ENCODE results near the gene MED13L. TPM values are rescaled to one million over a fixed set of nuclear protein-coding genes. Genes with fewer than 3 reads are reported as not detected.

MED13L gene
- total and polyA plus RNA-seq, 2 donors (not counting 3 experiments of a cell fraction or from before 2014, with no cell fraction given), result 27.4 to 93.6 TPM

GRCh38 chr12:116276652-116277466, 634 bp downstream of the MED13L start:
- H2AFZ ChIP-seq (ENCODE audit: low read depth, low read length), result peak overlapping the region; percentile 60
- peak overlapping the region; percentile 84 for H3K9ac ChIP-seq (replicated peaks; ENCODE audit: extremely low read depth, insufficient read depth, low read length)
- BruUV-seq (replicated peaks), result no TSS peak
- intact Hi-C loops (cut with micrococcal nuclease), result loop anchor here (1.0 to 5.0 kb wide), 12 partner anchors 40 to 410 kb away; no protein-coding TSS in a partner anchor
- dilution Hi-C loops (cut with MboI; ENCODE audit: extremely low pct_ligation_motif_present, low sequenced_read_pairs), result no loop called here
- peak overlapping the region; percentile 62 for H3K27ac ChIP-seq (ENCODE audit: insufficient read depth, low read depth, low read length)
- peaks cover 17% of the 10 kb centered on the region for H4K20me1 ChIP-seq (replicated peaks; ENCODE audit: control insufficient read depth, extremely low read depth, insufficient read depth, low read length)
- peak overlapping the region; percentile 98 for H3K4me2 ChIP-seq (ENCODE audit: insufficient read depth, low read length)
- peaks cover 19% of the 10 kb centered on the region for H3K4me1 ChIP-seq (ENCODE audit: control insufficient read depth, extremely low read depth, insufficient read depth, low read length)
- ChIA-PET CTCF (interaction anchor here (0.6 to 2.5 kb wide), 22 partner anchors 9 to 323 kb away, joined by 3 to 20 read pairs (median 4); no protein-coding TSS in a partner anchor), POLR2A (interaction anchor here (0.7 to 1.2 kb wide), 3 partner anchors 19 to 178 kb away, joined by 3 to 5 read pairs (median 4); no protein-coding TSS in a partner anchor)
- DNase-seq (ENCODE audit: low read depth, low spot score) (peak; percentile 67), FAIRE-seq (peak; percentile 62)
- no peaks in the 10 kb centered on the region for H3K36me3 ChIP-seq (ENCODE audit: control insufficient read depth in 2 of 2, extremely low read depth in 1 of 2, insufficient read depth in 2 of 2, low read length in 2 of 2)
- H3K9me3 ChIP-seq (replicated peaks; ENCODE audit: control insufficient read depth, insufficient read depth, low read length), result no peaks in the 10 kb centered on the region
- peaks cover 49% of the 10 kb centered on the region for H3K79me2 ChIP-seq (ENCODE audit: control insufficient read depth, insufficient read depth, low read length)
- H3K27me3 ChIP-seq (ENCODE audit: control insufficient read depth in 2 of 2, insufficient read depth in 2 of 2, low read length in 2 of 2), result no peaks in the 10 kb centered on the region
- peak overlapping the region; percentile 90 to 94 (median 91) for H3K4me3 ChIP-seq (replicated peaks in 1 of 3; ENCODE audit: insufficient read depth in 1 of 3, low read depth in 1 of 3, low read length in 3 of 3)
- H3K9me1 ChIP-seq (replicated peaks; ENCODE audit: control insufficient read depth, extremely low read depth, insufficient read depth, low read length), result no peaks in the 10 kb centered on the region
- TF ChIP-seq POLR2AphosphoS5 (IDR thresholded peaks at IDR 0.05; ENCODE audit: insufficient read depth, low read depth, low read length), result peak; percentile 0
- TF ChIP-seq JUN (IDR thresholded peaks at IDR 0.05; ENCODE audit: borderline replicate concordance, insufficient read depth, insufficient read length, low read depth), result no peak

DNA sequence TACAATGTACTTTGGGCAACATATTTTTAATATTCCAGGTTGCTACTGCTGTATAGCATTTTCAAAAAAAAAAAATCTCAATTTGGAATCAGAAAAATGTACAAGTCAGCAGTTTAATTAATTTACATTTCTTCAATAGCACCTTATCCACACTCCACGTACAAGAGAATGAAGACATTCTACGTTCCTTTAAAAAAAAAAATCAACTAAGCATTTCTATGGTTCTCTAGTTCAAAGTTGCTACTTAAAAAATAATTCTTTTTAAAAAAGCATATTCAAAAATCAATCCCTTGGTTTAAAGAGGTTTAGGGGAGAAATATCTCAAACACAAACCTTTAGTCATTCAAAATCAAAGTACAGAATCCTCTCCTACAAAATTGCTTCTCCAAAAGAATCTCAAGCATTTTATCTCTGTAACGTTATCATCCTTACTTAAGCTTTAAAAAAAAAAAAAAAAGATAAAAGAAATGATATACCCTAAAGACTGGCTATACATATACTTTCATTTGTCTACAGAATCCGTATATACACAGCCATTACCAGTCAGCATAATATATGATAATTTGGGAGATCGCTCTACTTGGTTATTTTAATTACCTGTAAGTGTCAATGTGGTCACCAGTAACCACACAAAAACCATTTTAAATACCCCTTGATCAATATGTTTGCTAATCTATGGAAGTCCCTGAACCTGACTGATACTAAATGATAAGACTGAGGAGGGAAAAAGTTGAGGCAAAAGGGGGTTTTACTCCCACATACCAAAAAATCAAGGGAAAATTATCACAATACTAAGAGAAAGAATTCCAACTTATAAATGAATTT, 2.7 kb downstream of the MED13L start:
- Histone ChIP-seq H3K36me3 (ENCODE audit: control insufficient read depth in 2 of 2, extremely low read depth in 1 of 2, insufficient read depth in 2 of 2, low read length in 2 of 2) (no peaks in the 10 kb centered on the region), H3K4me3 (replicated peaks in 1 of 3; ENCODE audit: insufficient read depth in 1 of 3, low read depth in 1 of 3, low read length in 3 of 3) (peak overlapping the region in 1 of 3 experiments; percentile 91), H2AFZ (ENCODE audit: low read depth, low read length) (no peak overlapping the region), H3K9me1 (replicated peaks; ENCODE audit: control insufficient read depth, extremely low read depth, insufficient read depth, low read length) (no peaks in the 10 kb centered on the region), H3K9me3 (replicated peaks; ENCODE audit: control insufficient read depth, insufficient read depth, low read length) (no peaks in the 10 kb centered on the region), H3K79me2 (ENCODE audit: control insufficient read depth, insufficient read depth, low read length) (peaks cover 64% of the 10 kb centered on the region), H3K9ac (replicated peaks; ENCODE audit: extremely low read depth, insufficient read depth, low read length) (peak overlapping the region; percentile 71), H3K4me1 (ENCODE audit: control insufficient read depth, extremely low read depth, insufficient read depth, low read length) (peaks cover 19% of the 10 kb centered on the region), H4K20me1 (replicated peaks; ENCODE audit: control insufficient read depth, extremely low read depth, insufficient read depth, low read length) (peaks cover 21% of the 10 kb centered on the region), H3K27me3 (ENCODE audit: control insufficient read depth in 2 of 2, insufficient read depth in 2 of 2, low read length in 2 of 2) (no peaks in the 10 kb centered on the region), H3K4me2 (ENCODE audit: insufficient read depth, low read length) (peak overlapping the region; percentile 98), H3K27ac (ENCODE audit: insufficient read depth, low read depth, low read length) (no peak overlapping the region)
- dilution Hi-C loops (cut with MboI; ENCODE audit: extremely low pct_ligation_motif_present, low sequenced_read_pairs) (no loop called here), intact Hi-C loops (cut with micrococcal nuclease) (loop anchor here (5.0 kb wide), 4 partner anchors 233 to 413 kb away; no protein-coding TSS in a partner anchor)
- no TSS peak for BruUV-seq (replicated peaks)
- POLR2A ChIA-PET, result no interaction called here
- TF ChIP-seq FOS (IDR thresholded peaks at IDR 0.05; ENCODE audit: borderline replicate concordance, insufficient read depth, low read length) (no peak), GATA2 (IDR thresholded peaks at IDR 0.05; ENCODE audit: insufficient read depth, insufficient read length, low read depth, low read length) (no peak), POLR2AphosphoS5 (IDR thresholded peaks at IDR 0.05; ENCODE audit: insufficient read depth, low read depth, low read length) (no peak), JUN (IDR thresholded peaks at IDR 0.05; ENCODE audit: borderline replicate concordance, insufficient read depth, insufficient read length, low read depth) (no peak), POLR2A (IDR thresholded peaks at IDR 0.05; ENCODE audit: low read depth, low read length) (no peak), MYC (IDR thresholded peaks at IDR 0.05; ENCODE audit: low read depth, low read length) (no peak), MAX (IDR thresholded peaks at IDR 0.05; ENCODE audit: insufficient read depth, insufficient read length) (no peak), EZH2 (IDR thresholded peaks at IDR 0.05; ENCODE audit: borderline replicate concordance, low read depth, low read length, severe bottlenecking) (no peak)
- TF ChIP-seq, protein P1, sequence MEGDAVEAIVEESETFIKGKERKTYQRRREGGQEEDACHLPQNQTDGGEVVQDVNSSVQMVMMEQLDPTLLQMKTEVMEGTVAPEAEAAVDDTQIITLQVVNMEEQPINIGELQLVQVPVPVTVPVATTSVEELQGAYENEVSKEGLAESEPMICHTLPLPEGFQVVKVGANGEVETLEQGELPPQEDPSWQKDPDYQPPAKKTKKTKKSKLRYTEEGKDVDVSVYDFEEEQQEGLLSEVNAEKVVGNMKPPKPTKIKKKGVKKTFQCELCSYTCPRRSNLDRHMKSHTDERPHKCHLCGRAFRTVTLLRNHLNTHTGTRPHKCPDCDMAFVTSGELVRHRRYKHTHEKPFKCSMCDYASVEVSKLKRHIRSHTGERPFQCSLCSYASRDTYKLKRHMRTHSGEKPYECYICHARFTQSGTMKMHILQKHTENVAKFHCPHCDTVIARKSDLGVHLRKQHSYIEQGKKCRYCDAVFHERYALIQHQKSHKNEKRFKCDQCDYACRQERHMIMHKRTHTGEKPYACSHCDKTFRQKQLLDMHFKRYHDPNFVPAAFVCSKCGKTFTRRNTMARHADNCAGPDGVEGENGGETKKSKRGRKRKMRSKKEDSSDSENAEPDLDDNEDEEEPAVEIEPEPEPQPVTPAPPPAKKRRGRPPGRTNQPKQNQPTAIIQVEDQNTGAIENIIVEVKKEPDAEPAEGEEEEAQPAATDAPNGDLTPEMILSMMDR (IDR thresholded peaks at IDR 0.05; ENCODE audit: extremely low read depth in 1 of 2, insufficient read depth in 1 of 2, low read depth in 1 of 2, low read length in 2 of 2), result no peak
- no peak for FAIRE-seq
- CTCF ChIA-PET, result interaction anchor here (0.6 to 2.5 kb wide), 3 partner anchors 134 to 339 kb away, joined by 3 to 20 read pairs (median 3); no protein-coding TSS in a partner anchor
- no peak for DNase-seq (ENCODE audit: low read depth, low spot score)
